K562 (cell line): Measurements from ENCODE around the gene HSPB7. TPM values are rescaled to one million over a fixed set of nuclear protein-coding genes. Genes with fewer than 3 reads are reported as not detected.
A peak's percentile ranks its signal among the peaks of the same experiment; 100 is the strongest.

ENCODE experiments used
- BCOR ChIP-seq: fragments of 450-650 bp; IDR thresholded peaks from 2 replicates; pipeline ENCODE4 v1.6.1; 2016
- CCNT2 ChIP-seq: IDR thresholded peaks from 2 replicates; pipeline ENCODE4 v1.6.1; 2011; ENCODE audit warnings: borderline replicate concordance, low read depth, mild to moderate bottlenecking, moderate library complexity, mixed read lengths, low read length; ENCODE audit not compliant: insufficient read length; ENCODE audit errors: extremely low read depth
- L3MBTL2 ChIP-seq: fragments of 450-650 bp; IDR thresholded peaks from 2 replicates; pipeline ENCODE4 v1.6.1; 2016; ENCODE audit warnings: mild to moderate bottlenecking, moderate library complexity
- SMARCB1 ChIP-seq: IDR thresholded peaks from 2 replicates; pipeline ENCODE4 v1.6.1; 2011; ENCODE audit warnings: improper control_type of control experiment, low read depth; ENCODE audit not compliant: insufficient read length
- UBTF ChIP-seq, 2 experiments: IDR thresholded peaks; 2 replicates each; pipeline ENCODE4 v1.6.1; 2012; ENCODE audit warnings: improper control_type of control experiment in 2 of 2, low read depth in 2 of 2, low read length in 2 of 2, borderline replicate concordance in 1 of 2
- polyA plus RNA-seq, 8 experiments: library from polyadenylated mRNA; depleted of rRNA in 4 of 8; stranded (reverse) in 5 of 8; unstranded in 3 of 8; fragments of >200 nt; fragmentation: Nextera tagmentation in 2 of 8; fragmentation: Illumina TruSeq in 1 of 8; extraction: Ambion mirVana in 2 of 8; extraction: Trizol in 1 of 8; gene quantifications; 2 replicates each; pipeline versions ENCODE4 v1.2.1 to v1.2.3, GENCODE V29; 2011 to 2014; ENCODE audit warnings: inconsistent platforms in 1 of 8, missing spikeins in 1 of 8
- total RNA-seq, 7 experiments: library from RNA; depleted of rRNA in 6 of 7; stranded (reverse); fragments of >200 nt in 6 of 7; fragmentation: Illumina TruSeq in 2 of 7; extraction: Trizol in 2 of 7; gene quantifications; 2 replicates each; pipeline versions ENCODE4 v1.2.1 to v1.2.3, GENCODE V29; 2011 to 2021; ENCODE audit warnings: low replicate concordance in 1 of 7
- TF ChIP-seq, protein P1 (sequence below): IDR thresholded peaks from 3 replicates; pipeline ENCODE4 v1.6.1; 2011; ENCODE audit warnings: borderline replicate concordance, mild to moderate bottlenecking, moderate library complexity; ENCODE audit not compliant: insufficient read length; ENCODE audit errors: extremely low read depth
- TF ChIP-seq, protein P2 (sequence below): sonication (generic); formaldehyde crosslinking; IDR thresholded peaks from 2 replicates; pipeline ENCODE4 v1.9.0; 2022; ENCODE audit warnings: mild to moderate bottlenecking, missing genetic modification reagents
- TF ChIP-seq, protein P3 (sequence below), 2 experiments: fragments of 450-650 bp in 1 of 2; sonication (generic) in 1 of 2; formaldehyde crosslinking in 1 of 2; IDR thresholded peaks; 2 replicates each; pipeline versions ENCODE4 v1.7.1 to v1.9.0; 2016 to 2022; ENCODE audit warnings: inconsistent platforms in 1 of 2, mild to moderate bottlenecking in 1 of 2, missing genetic modification reagents in 1 of 2

HSPB7 gene
- total and polyA plus RNA-seq, 9 of the 15 experiments (the other 6 are each of a cell fraction or from before 2014, with no cell fraction given): 0.05 to 0.19 (median 0.07) TPM; not detected in 6

DNA sequence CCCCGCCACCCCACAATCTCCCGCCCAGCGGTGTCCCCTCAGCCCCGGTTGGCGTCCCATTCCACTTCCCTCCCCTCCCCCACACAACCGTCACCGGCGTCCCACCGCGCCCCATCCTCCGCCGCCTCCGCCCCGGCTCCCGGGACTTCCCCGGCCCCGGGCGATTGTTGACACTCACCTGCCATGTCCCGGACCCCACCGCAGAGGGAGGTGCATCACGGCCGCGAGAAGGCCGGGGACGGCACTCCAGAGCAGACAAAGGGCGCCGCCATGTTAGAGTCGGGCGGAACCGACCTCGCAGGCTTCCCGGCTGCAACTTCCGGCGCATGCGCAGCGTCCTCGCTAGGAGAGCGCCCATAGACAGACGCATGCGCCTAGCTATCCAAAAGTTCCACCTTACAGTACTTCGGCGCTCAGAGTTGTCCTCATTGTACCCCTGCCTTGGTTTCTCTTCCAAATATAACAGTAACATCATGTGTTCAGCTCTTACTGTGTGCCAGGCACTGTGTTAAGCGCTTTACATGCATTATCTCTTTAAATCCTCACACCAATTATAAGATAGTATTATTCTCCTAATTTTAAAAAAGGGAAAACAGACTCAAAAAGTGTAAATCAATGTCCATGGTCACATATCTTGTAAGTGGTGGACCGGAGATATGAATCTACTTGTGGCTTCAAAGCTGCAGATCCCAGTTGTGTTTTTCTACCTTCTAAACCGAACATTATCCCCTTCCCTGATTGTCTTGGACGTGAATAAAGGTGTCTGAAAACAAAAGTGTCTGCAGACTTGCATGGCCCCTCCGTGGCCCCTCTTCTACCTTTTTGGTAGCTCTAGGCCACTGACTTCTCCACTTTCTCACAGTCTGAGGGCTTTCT, 41.8 kb downstream of the HSPB7 start, which contains the start of gene ZBTB17 (continued):
- TF ChIP-seq, protein P1, sequence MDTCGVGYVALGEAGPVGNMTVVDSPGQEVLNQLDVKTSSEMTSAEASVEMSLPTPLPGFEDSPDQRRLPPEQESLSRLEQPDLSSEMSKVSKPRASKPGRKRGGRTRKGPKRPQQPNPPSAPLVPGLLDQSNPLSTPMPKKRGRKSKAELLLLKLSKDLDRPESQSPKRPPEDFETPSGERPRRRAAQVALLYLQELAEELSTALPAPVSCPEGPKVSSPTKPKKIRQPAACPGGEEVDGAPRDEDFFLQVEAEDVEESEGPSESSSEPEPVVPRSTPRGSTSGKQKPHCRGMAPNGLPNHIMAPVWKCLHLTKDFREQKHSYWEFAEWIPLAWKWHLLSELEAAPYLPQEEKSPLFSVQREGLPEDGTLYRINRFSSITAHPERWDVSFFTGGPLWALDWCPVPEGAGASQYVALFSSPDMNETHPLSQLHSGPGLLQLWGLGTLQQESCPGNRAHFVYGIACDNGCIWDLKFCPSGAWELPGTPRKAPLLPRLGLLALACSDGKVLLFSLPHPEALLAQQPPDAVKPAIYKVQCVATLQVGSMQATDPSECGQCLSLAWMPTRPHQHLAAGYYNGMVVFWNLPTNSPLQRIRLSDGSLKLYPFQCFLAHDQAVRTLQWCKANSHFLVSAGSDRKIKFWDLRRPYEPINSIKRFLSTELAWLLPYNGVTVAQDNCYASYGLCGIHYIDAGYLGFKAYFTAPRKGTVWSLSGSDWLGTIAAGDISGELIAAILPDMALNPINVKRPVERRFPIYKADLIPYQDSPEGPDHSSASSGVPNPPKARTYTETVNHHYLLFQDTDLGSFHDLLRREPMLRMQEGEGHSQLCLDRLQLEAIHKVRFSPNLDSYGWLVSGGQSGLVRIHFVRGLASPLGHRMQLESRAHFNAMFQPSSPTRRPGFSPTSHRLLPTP: no peak
- TF ChIP-seq, protein P2, sequence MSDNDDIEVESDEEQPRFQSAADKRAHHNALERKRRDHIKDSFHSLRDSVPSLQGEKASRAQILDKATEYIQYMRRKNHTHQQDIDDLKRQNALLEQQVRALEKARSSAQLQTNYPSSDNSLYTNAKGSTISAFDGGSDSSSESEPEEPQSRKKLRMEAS: peak; percentile 48; the same call in 1 of the 2 replicates
- TF ChIP-seq SMARCB1 (no peak), BCOR (no peak), CCNT2 (peak; percentile 40), L3MBTL2 (peak; percentile 40), UBTF (IDR thresholded peaks at IDR 0.05; ENCODE audit: borderline replicate concordance in 1 of 2, low read depth in 2 of 2, low read length in 2 of 2) (no peak)
- TF ChIP-seq, protein P3, sequence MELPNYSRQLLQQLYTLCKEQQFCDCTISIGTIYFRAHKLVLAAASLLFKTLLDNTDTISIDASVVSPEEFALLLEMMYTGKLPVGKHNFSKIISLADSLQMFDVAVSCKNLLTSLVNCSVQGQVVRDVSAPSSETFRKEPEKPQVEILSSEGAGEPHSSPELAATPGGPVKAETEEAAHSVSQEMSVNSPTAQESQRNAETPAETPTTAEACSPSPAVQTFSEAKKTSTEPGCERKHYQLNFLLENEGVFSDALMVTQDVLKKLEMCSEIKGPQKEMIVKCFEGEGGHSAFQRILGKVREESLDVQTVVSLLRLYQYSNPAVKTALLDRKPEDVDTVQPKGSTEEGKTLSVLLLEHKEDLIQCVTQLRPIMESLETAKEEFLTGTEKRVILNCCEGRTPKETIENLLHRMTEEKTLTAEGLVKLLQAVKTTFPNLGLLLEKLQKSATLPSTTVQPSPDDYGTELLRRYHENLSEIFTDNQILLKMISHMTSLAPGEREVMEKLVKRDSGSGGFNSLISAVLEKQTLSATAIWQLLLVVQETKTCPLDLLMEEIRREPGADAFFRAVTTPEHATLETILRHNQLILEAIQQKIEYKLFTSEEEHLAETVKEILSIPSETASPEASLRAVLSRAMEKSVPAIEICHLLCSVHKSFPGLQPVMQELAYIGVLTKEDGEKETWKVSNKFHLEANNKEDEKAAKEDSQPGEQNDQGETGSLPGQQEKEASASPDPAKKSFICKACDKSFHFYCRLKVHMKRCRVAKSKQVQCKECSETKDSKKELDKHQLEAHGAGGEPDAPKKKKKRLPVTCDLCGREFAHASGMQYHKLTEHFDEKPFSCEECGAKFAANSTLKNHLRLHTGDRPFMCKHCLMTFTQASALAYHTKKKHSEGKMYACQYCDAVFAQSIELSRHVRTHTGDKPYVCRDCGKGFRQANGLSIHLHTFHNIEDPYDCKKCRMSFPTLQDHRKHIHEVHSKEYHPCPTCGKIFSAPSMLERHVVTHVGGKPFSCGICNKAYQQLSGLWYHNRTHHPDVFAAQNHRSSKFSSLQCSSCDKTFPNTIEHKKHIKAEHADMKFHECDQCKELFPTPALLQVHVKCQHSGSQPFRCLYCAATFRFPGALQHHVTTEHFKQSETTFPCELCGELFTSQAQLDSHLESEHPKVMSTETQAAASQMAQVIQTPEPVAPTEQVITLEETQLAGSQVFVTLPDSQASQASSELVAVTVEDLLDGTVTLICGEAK (IDR thresholded peaks at IDR 0.05): peak; percentile 92
- TF ChIP-seq, protein P3 (CRISPR knock-in tag; IDR thresholded peaks at IDR 0.05): no peak
